Liver (tissue), 9 donors: ENCODE measurements around the gene MNAT1. TPM values are rescaled to one million over a fixed set of nuclear protein-coding genes. Genes with fewer than 3 reads are reported as not detected.

Source experiments
- DNase-seq: peaks from one replicate; pipeline ENCODE4 v3.0.0-alpha.2; 2017; ENCODE audit warnings: low spot score
- H3K27ac ChIP-seq, 2 donors: one replicate each; pipeline ENCODE4 v1.7.0; 2013; ENCODE audit warnings: inconsistent platforms in 2 of 2, low read length in 2 of 2, control low read depth in 1 of 2, low read depth in 1 of 2, mild to moderate bottlenecking in 1 of 2
- H3K27me3 ChIP-seq, 4 donors: one replicate each; pipeline versions ENCODE4 v1.6.1 to v1.7.0; 2013; ENCODE audit warnings: low read length in 3 of 4, inconsistent platforms in 1 of 4, mild to moderate bottlenecking in 1 of 4, moderate library complexity in 1 of 4; ENCODE audit not compliant: control insufficient read depth in 4 of 4, insufficient read depth in 4 of 4
- H3K36me3 ChIP-seq, 4 donors: one replicate each; pipeline versions ENCODE4 v1.6.1 to v1.7.0; 2013; ENCODE audit warnings: low read length in 3 of 4, mild to moderate bottlenecking in 3 of 4, low read depth in 1 of 4, moderate library complexity in 1 of 4; ENCODE audit not compliant: control insufficient read depth in 4 of 4, insufficient read depth in 3 of 4
- H3K4me1 ChIP-seq, 4 donors: one replicate each; pipeline versions ENCODE4 v1.6.1 to v1.7.0; 2013; ENCODE audit warnings: low read length in 3 of 4, mild to moderate bottlenecking in 3 of 4, moderate library complexity in 1 of 4; ENCODE audit not compliant: control insufficient read depth in 4 of 4, insufficient read depth in 4 of 4
- H3K4me3 ChIP-seq, 3 donors: one replicate each; pipeline versions ENCODE4 v1.6.1 to v1.7.0; 2013; ENCODE audit warnings: low read length in 3 of 3, control low read depth in 1 of 3, low read depth in 1 of 3, mild to moderate bottlenecking in 1 of 3
- H3K9ac ChIP-seq, 2 donors: one replicate each; pipeline ENCODE4 v1.7.0; 2013; ENCODE audit warnings: low read length in 2 of 2, mild to moderate bottlenecking in 2 of 2, moderate library complexity in 2 of 2, control low read depth in 1 of 2, low read depth in 1 of 2
- H3K9me3 ChIP-seq, 4 donors: one replicate each; pipeline versions ENCODE4 v1.6.1 to v1.7.0; 2013; ENCODE audit warnings: low read length in 3 of 4; ENCODE audit not compliant: control insufficient read depth in 4 of 4
- ATF3 ChIP-seq: IDR thresholded peaks from 2 replicates; pipeline ENCODE4 v1.6.1; 2016; ENCODE audit warnings: antibody characterized with exemption
- EGR1 ChIP-seq, 2 donors: IDR thresholded peaks; 2 replicates each; pipeline ENCODE4 v1.6.1; 2016 to 2018; ENCODE audit warnings: antibody characterized with exemption in 2 of 2, low read depth in 2 of 2
- FOXA1 ChIP-seq: IDR thresholded peaks from 2 replicates; pipeline ENCODE4 v1.6.1; 2016; ENCODE audit warnings: antibody characterized with exemption
- FOXA2 ChIP-seq: IDR thresholded peaks from 2 replicates; pipeline ENCODE4 v1.6.1; 2016; ENCODE audit warnings: antibody characterized with exemption
- GABPA ChIP-seq, 2 donors: IDR thresholded peaks in 1 of 2; conservative IDR thresholded peaks in 1 of 2; 2 replicates each; pipeline ENCODE4 v1.6.1; 2016; ENCODE audit warnings: antibody characterized with exemption in 2 of 2, mild to moderate bottlenecking in 1 of 2, moderate library complexity in 1 of 2
- HNF4A ChIP-seq, 2 donors: conservative IDR thresholded peaks; 2 replicates each; pipeline ENCODE4 v1.6.1; 2016; ENCODE audit warnings: antibody characterized with exemption in 2 of 2, mild to moderate bottlenecking in 2 of 2
- HNF4G ChIP-seq: IDR thresholded peaks from 2 replicates; pipeline ENCODE4 v1.6.1; 2016; ENCODE audit warnings: antibody characterized with exemption
- JUND ChIP-seq, 2 donors: IDR thresholded peaks; 2 replicates each; pipeline ENCODE4 v1.6.1; 2016; ENCODE audit warnings: antibody characterized with exemption in 2 of 2
- NR2F2 ChIP-seq: IDR thresholded peaks from 2 replicates; pipeline ENCODE4 v1.6.1; 2016; ENCODE audit warnings: antibody characterized with exemption
- RAD21 ChIP-seq, 2 donors: IDR thresholded peaks; 2 replicates each; pipeline ENCODE4 v1.6.1; 2016; ENCODE audit warnings: antibody characterized with exemption in 2 of 2, mild to moderate bottlenecking in 2 of 2
- RXRA ChIP-seq, 2 donors: IDR thresholded peaks; 2 replicates each; pipeline ENCODE4 v1.6.1; 2017 to 2018; ENCODE audit warnings: antibody characterized with exemption in 2 of 2, mild to moderate bottlenecking in 1 of 2
- SP1 ChIP-seq: IDR thresholded peaks from 2 replicates; pipeline ENCODE4 v1.6.1; 2018; ENCODE audit warnings: antibody characterized with exemption, mild to moderate bottlenecking
- YY1 ChIP-seq: IDR thresholded peaks from 2 replicates; pipeline ENCODE4 v1.6.1; 2016; ENCODE audit warnings: antibody characterized with exemption, mild to moderate bottlenecking
- WGBS: extraction: QIAGEN DNeasy Blood & Tissue Kit; methylation state at CpG from one replicate; pipeline ENCODE4 v1.1.7; 2013; 5-methylcytosine and 5-hydroxymethylcytosine counted together
- polyA plus RNA-seq, 2 donors: library from polyadenylated mRNA; stranded (reverse) in 1 of 2; unstranded in 1 of 2; fragments of 200-250 nt in 1 of 2; fragments of >200 nt in 1 of 2; fragmentation: Nextera tagmentation in 1 of 2; extraction: Ambion mirVana in 1 of 2; gene quantifications; one replicate each; pipeline versions ENCODE4 v1.2.1 to v1.2.3, GENCODE V29; 2013 to 2015
- total RNA-seq, 2 donors: library from RNA; depleted of rRNA; stranded (reverse); fragments of >200 nt; gene quantifications; one replicate each; pipeline ENCODE4 v1.2.3, GENCODE V29; 2014
- TF ChIP-seq, protein P1 (sequence below): IDR thresholded peaks from 2 replicates; pipeline ENCODE4 v1.6.1; 2016; ENCODE audit warnings: antibody characterized with exemption, mild to moderate bottlenecking
- TF ChIP-seq, protein P2 (sequence below): IDR thresholded peaks from 2 replicates; pipeline ENCODE4 v1.6.1; 2016; ENCODE audit warnings: antibody characterized with exemption
- TF ChIP-seq, protein P3 (sequence below): IDR thresholded peaks from 2 replicates; pipeline ENCODE4 v1.6.1; 2016; ENCODE audit warnings: antibody characterized with exemption
- donor health status: healthy.
- donor health status: healthy.
- donor health status: healthy.
- donor health status: healthy.
- donor health status: healthy.

MNAT1 gene
- total and polyA plus RNA-seq, 4 donors: 8.9 to 18.5 (median 14.6) TPM

DNA sequence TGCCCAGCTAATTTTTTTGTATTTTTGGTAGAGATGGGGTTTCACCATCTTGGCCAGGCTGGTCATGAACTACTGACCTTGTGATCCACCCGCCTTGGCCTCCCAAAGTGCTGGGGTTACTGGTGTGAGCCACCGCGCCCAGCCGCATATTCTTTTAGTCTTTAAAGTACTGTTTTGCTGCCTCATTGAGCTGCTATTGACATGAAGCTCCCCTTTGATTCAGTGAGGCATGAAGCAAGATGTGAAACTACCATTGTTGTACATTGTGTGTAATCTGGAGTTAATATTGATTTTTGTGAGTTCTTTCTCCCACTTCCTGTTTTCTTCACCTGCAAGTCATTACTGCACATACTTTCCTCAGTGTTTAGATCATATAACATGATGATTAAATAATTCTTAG, 80.8 kb downstream of the MNAT1 start:
- Histone ChIP-seq H3K4me3 (no peak overlapping the region), H3K4me1 (peaks cover 0 to 9% (median under 1%) of the 10 kb centered on the region in 4 donors), H3K27ac (no peak overlapping the region), H3K27me3 (no peaks in the 10 kb centered on the region), H3K9me3 (no peaks in the 10 kb centered on the region), H3K36me3 (peaks cover 4 to 10% (median 5%) of the 10 kb centered on the region in 4 donors), H3K9ac (no peak overlapping the region)
- WGBS: 98% methylated on average over 4 of the region's 4 CpGs
- no peak for DNase-seq
- TF ChIP-seq RXRA (IDR thresholded peaks at IDR 0.05): peak in 1 of 2 donors; percentile 7
- peak in 1 of 2 donors; percentile 12 for TF ChIP-seq HNF4A (conservative IDR thresholded peaks at IDR 0.05)
- TF ChIP-seq NR2F2: no peak

- Histone ChIP-seq H3K36me3 (peaks cover 0 to 10% (median 4%) of the 10 kb centered on the region in 4 donors), H3K4me1 (peaks cover 0 to 9% (median under 1%) of the 10 kb centered on the region in 4 donors), H3K27ac (no peak overlapping the region), H3K9ac (no peak overlapping the region), H3K4me3 (no peak overlapping the region), H3K27me3 (no peaks in the 10 kb centered on the region), H3K9me3 (no peaks in the 10 kb centered on the region)
- TF ChIP-seq, protein P1, sequence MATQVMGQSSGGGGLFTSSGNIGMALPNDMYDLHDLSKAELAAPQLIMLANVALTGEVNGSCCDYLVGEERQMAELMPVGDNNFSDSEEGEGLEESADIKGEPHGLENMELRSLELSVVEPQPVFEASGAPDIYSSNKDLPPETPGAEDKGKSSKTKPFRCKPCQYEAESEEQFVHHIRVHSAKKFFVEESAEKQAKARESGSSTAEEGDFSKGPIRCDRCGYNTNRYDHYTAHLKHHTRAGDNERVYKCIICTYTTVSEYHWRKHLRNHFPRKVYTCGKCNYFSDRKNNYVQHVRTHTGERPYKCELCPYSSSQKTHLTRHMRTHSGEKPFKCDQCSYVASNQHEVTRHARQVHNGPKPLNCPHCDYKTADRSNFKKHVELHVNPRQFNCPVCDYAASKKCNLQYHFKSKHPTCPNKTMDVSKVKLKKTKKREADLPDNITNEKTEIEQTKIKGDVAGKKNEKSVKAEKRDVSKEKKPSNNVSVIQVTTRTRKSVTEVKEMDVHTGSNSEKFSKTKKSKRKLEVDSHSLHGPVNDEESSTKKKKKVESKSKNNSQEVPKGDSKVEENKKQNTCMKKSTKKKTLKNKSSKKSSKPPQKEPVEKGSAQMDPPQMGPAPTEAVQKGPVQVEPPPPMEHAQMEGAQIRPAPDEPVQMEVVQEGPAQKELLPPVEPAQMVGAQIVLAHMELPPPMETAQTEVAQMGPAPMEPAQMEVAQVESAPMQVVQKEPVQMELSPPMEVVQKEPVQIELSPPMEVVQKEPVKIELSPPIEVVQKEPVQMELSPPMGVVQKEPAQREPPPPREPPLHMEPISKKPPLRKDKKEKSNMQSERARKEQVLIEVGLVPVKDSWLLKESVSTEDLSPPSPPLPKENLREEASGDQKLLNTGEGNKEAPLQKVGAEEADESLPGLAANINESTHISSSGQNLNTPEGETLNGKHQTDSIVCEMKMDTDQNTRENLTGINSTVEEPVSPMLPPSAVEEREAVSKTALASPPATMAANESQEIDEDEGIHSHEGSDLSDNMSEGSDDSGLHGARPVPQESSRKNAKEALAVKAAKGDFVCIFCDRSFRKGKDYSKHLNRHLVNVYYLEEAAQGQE: no peak
- TF ChIP-seq, protein P2, sequence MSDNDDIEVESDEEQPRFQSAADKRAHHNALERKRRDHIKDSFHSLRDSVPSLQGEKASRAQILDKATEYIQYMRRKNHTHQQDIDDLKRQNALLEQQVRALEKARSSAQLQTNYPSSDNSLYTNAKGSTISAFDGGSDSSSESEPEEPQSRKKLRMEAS: no peak
- TF ChIP-seq, protein P3, sequence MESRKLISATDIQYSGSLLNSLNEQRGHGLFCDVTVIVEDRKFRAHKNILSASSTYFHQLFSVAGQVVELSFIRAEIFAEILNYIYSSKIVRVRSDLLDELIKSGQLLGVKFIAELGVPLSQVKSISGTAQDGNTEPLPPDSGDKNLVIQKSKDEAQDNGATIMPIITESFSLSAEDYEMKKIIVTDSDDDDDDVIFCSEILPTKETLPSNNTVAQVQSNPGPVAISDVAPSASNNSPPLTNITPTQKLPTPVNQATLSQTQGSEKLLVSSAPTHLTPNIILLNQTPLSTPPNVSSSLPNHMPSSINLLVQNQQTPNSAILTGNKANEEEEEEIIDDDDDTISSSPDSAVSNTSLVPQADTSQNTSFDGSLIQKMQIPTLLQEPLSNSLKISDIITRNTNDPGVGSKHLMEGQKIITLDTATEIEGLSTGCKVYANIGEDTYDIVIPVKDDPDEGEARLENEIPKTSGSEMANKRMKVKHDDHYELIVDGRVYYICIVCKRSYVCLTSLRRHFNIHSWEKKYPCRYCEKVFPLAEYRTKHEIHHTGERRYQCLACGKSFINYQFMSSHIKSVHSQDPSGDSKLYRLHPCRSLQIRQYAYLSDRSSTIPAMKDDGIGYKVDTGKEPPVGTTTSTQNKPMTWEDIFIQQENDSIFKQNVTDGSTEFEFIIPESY: no peak
- no peak for TF ChIP-seq FOXA2
- no peak for DNase-seq
- 87% methylated on average over 1 of the region's 1 CpG for WGBS
These were observed 82.6 kb downstream of the MNAT1 start for GRCh38 chr14:60817113-60817512.

GRCh38 chr14:60819575-60819974, 85.0 kb downstream of the MNAT1 start:
- peaks cover 0 to 3% (median 0%) of the 10 kb centered on the region in 4 donors for H3K36me3 ChIP-seq
- no peak overlapping the region for H3K9ac ChIP-seq
- H3K27me3 ChIP-seq: no peaks in the 10 kb centered on the region
- H3K4me3 ChIP-seq: no peak overlapping the region
- H3K9me3 ChIP-seq: no peaks in the 10 kb centered on the region
- no peak for DNase-seq
- WGBS: 32% methylated on average over 4 of the region's 4 CpGs
- peak overlapping the region; percentile 38 to 46 for H3K27ac ChIP-seq
- peaks cover 0 to 9% (median under 1%) of the 10 kb centered on the region in 4 donors for H3K4me1 ChIP-seq
- TF ChIP-seq, protein P3: peak; percentile 56
- TF ChIP-seq HNF4A (conservative IDR thresholded peaks at IDR 0.05) (peak; percentile 97 to 98), EGR1 (IDR thresholded peaks at IDR 0.05; ENCODE audit: low read depth in 2 of 2) (no peak), ATF3 (peak; percentile 55), FOXA1 (peak; percentile 52), YY1 (peak; percentile 45), GABPA (IDR thresholded peaks at IDR 0.05 in 1 of 2, conservative IDR thresholded peaks at IDR 0.05 in 1 of 2) (no peak), RAD21 (IDR thresholded peaks at IDR 0.05) (peak; percentile 56 to 63), FOXA2 (peak; percentile 77), NR2F2 (no peak), SP1 (peak; percentile 88), RXRA (IDR thresholded peaks at IDR 0.05) (peak; percentile 88), JUND (IDR thresholded peaks at IDR 0.05) (peak; percentile 84 to 90), HNF4G (peak; percentile 82)
- TF ChIP-seq, protein P1: peak; percentile 59
